Ovary (tissue), 3 donors: ENCODE results near the gene METAP1.

Experiments used
- EP300 ChIP-seq: sonication (generic); formaldehyde crosslinking; IDR thresholded peaks from one replicate; pipeline ENCODE4 v1.6.1; 2017; ENCODE audit warnings: antibody characterized with exemption
- POLR2A ChIP-seq: fragments of 450-650 bp; IDR thresholded peaks from one replicate; pipeline ENCODE4 v1.6.1; 2017; ENCODE audit warnings: antibody characterized with exemption, mild to moderate bottlenecking, moderate library complexity
- TF ChIP-seq, protein P1 (sequence below), 3 donors: fragments of 450-650 bp in 2 of 3; fragments of 200-600 bp in 1 of 3; IDR thresholded peaks; one replicate each; pipeline versions ENCODE4 v1.5.1 to v1.8.0; 2016 to 2022; ENCODE audit warnings: antibody characterized with exemption in 3 of 3, mild to moderate bottlenecking in 1 of 3
- donor health status: DM: no; HTN: no; CAD: no.

- TF ChIP-seq, protein P1, sequence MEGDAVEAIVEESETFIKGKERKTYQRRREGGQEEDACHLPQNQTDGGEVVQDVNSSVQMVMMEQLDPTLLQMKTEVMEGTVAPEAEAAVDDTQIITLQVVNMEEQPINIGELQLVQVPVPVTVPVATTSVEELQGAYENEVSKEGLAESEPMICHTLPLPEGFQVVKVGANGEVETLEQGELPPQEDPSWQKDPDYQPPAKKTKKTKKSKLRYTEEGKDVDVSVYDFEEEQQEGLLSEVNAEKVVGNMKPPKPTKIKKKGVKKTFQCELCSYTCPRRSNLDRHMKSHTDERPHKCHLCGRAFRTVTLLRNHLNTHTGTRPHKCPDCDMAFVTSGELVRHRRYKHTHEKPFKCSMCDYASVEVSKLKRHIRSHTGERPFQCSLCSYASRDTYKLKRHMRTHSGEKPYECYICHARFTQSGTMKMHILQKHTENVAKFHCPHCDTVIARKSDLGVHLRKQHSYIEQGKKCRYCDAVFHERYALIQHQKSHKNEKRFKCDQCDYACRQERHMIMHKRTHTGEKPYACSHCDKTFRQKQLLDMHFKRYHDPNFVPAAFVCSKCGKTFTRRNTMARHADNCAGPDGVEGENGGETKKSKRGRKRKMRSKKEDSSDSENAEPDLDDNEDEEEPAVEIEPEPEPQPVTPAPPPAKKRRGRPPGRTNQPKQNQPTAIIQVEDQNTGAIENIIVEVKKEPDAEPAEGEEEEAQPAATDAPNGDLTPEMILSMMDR (IDR thresholded peaks at IDR 0.05) = no peak
- no peak for TF ChIP-seq POLR2A
- TF ChIP-seq EP300 = no peak
These were observed 52.2 kb downstream of the METAP1 start for GRCh38 chr4:99047710-99048109.
